ENCODE results near the gene SLAMF6.
"Not testable (repeated sequence)": the region's sequence is repeated elsewhere in the genome, so short reads cannot be mapped to it uniquely, and the experiment has no call there.

Gene SLAMF6

GRCh38 chr1:160500321-160500990 lies 22.6 kb downstream of the SLAMF6 start:
- DNase-seq (ENCODE audit: low spot score) = no peak
- in situ Hi-C loops (cut with MboI; ENCODE audit: low sequenced_read_pairs, unreplicated experiment) = no loop called here
- TF ChIP-seq CTCF (IDR thresholded peaks at IDR 0.05; ENCODE audit: borderline replicate concordance, control extremely low read depth, extremely low read depth, insufficient read depth, missing control alignments) = no peak

GRCh38 chr1:160499631-160500030 lies 23.4 kb downstream of the SLAMF6 start:
- in situ Hi-C loops (cut with MboI; ENCODE audit: low sequenced_read_pairs, unreplicated experiment) = no loop called here
- TF ChIP-seq CTCF (IDR thresholded peaks at IDR 0.05; ENCODE audit: borderline replicate concordance, control extremely low read depth, extremely low read depth, insufficient read depth, missing control alignments) = no peak
- no peak for DNase-seq (ENCODE audit: low spot score)

GRCh38 chr1:160498301-160499065 lies 24.6 kb downstream of the SLAMF6 start:
- in situ Hi-C loops (cut with MboI; ENCODE audit: low sequenced_read_pairs, unreplicated experiment); DNase-seq (ENCODE audit: low spot score): not testable (repeated sequence)

DNA sequence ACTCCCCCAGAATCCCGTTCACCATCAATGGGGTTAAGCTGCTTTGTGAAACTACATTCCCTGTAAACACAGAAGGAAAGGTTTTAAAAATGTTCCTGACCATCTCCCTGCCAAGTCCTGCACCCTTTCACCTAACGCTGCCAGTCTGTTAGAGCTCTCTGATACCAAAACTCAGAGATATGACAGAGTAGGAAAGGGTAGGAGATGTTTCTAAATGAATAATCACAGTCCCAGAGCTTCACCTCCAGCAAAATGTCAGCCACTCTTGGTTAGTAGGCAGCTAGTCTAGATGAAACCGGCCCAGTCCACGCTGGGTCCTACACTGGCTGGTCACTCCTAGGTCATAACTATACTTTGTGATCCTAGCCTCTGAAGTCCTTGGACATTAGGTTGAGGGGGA lies 26.7 kb downstream of the SLAMF6 start:
- in situ Hi-C loops (cut with MboI; ENCODE audit: low sequenced_read_pairs, unreplicated experiment) = no loop called here
- no peak for TF ChIP-seq CTCF (IDR thresholded peaks at IDR 0.05; ENCODE audit: borderline replicate concordance, control extremely low read depth, extremely low read depth, insufficient read depth, missing control alignments)
- DNase-seq (ENCODE audit: low spot score) = no peak

GRCh38 chr1:160494620-160495019 lies 28.4 kb downstream of the SLAMF6 start:
- DNase-seq (ENCODE audit: low spot score) = no peak
- in situ Hi-C loops (cut with MboI; ENCODE audit: low sequenced_read_pairs, unreplicated experiment) = no loop called here
- no peak for TF ChIP-seq CTCF (IDR thresholded peaks at IDR 0.05; ENCODE audit: borderline replicate concordance, control extremely low read depth, extremely low read depth, insufficient read depth, missing control alignments)

- DNase-seq (ENCODE audit: low spot score) = no peak
- in situ Hi-C loops (cut with MboI; ENCODE audit: low sequenced_read_pairs, unreplicated experiment) = no loop called here
- no peak for TF ChIP-seq CTCF (IDR thresholded peaks at IDR 0.05; ENCODE audit: borderline replicate concordance, control extremely low read depth, extremely low read depth, insufficient read depth, missing control alignments)
These were observed 30.4 kb downstream of the SLAMF6 start for GRCh38 chr1:160492617-160493016.

- TF ChIP-seq CTCF (IDR thresholded peaks at IDR 0.05; ENCODE audit: borderline replicate concordance, control extremely low read depth, extremely low read depth, insufficient read depth, missing control alignments) = no peak
- DNase-seq (ENCODE audit: low spot score) = no peak
- in situ Hi-C loops (cut with MboI; ENCODE audit: low sequenced_read_pairs, unreplicated experiment) = no loop called here
These were observed 31.1 kb downstream of the SLAMF6 start for GRCh38 chr1:160491981-160492380.
